ENCODE results near the gene ZNF639.

ZNF639 gene

DNA sequence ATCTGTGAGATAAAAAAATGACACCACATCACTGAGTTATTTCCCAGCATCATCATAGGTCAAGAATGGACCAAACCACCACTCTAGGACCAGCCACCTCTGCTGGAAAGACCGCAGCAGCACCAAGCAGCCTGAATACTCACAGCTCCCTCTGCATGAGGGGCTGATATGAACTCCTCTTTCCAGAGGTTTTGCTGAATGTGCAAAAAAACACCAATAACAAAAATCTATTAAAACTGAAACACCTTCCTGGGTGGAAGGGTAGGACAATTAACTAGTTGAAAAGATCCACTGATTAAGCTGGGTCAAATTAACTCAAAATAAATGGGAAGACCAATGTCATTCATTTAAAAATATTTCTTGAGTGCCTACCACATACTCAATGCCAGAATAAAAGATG is 43.0 kb upstream of the ZNF639 start:
- POLR2A ChIA-PET, result no interaction called here
- TF ChIP-seq, protein P1, sequence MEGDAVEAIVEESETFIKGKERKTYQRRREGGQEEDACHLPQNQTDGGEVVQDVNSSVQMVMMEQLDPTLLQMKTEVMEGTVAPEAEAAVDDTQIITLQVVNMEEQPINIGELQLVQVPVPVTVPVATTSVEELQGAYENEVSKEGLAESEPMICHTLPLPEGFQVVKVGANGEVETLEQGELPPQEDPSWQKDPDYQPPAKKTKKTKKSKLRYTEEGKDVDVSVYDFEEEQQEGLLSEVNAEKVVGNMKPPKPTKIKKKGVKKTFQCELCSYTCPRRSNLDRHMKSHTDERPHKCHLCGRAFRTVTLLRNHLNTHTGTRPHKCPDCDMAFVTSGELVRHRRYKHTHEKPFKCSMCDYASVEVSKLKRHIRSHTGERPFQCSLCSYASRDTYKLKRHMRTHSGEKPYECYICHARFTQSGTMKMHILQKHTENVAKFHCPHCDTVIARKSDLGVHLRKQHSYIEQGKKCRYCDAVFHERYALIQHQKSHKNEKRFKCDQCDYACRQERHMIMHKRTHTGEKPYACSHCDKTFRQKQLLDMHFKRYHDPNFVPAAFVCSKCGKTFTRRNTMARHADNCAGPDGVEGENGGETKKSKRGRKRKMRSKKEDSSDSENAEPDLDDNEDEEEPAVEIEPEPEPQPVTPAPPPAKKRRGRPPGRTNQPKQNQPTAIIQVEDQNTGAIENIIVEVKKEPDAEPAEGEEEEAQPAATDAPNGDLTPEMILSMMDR (IDR thresholded peaks at IDR 0.05; ENCODE audit: control extremely low read depth, extremely low read depth, low read depth, missing control alignments), result no peak
- CTCF ChIA-PET, result interaction anchor here (0.6 to 1.4 kb wide), 2 partner anchors 18 to 19 kb away, joined by 3 to 5 read pairs; no protein-coding TSS in a partner anchor
- DNase-seq (ENCODE audit: extremely low spot score), result no peak

GRCh38 chr3:179281825-179282224 is 41.0 kb upstream of the ZNF639 start:
- TF ChIP-seq, protein P1 (IDR thresholded peaks at IDR 0.05; ENCODE audit: control extremely low read depth, extremely low read depth, low read depth, missing control alignments), result no peak

DNA sequence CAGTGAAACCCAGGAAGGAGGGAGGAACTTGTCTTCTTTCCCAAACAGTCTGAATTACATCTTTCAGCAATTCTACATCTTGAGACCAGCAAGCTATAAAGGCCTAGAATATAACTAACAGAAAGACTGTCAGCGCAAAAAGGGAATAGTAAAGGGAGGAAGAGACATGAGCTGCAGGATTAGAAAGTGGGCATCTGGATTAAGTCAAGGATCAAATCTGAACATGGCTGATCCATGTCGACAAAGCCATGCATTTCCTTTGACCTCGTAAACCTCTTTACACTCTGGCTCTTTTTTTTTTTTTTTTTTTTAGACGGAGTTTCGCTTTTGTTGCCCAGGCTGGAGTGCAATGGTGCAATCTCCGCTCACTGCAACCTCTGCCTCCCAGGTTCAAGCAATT is 36.5 kb upstream of the ZNF639 start:
- no peak for DNase-seq (ENCODE audit: extremely low spot score)
- CTCF ChIA-PET, result interaction anchor here (1.1 to 1.7 kb wide), 3 partner anchors 10 to 30 kb away, joined by 3 to 5 read pairs (median 4); no protein-coding TSS in a partner anchor
- POLR2A ChIA-PET, result no interaction called here
- TF ChIP-seq, protein P1 (IDR thresholded peaks at IDR 0.05; ENCODE audit: control extremely low read depth, extremely low read depth, low read depth, missing control alignments), result no peak

More at GRCh38 chr3:179281825-179282224, 41.0 kb upstream of the ZNF639 start:
- CTCF ChIA-PET, result no interaction called here
- DNase-seq (ENCODE audit: extremely low spot score), result no peak
- POLR2A ChIA-PET, result no interaction called here

- DNase-seq (ENCODE audit: extremely low spot score), result no peak
- POLR2A ChIA-PET, result no interaction called here
- CTCF ChIA-PET, result interaction anchor here (1.3 kb wide), 1 partner anchor 17 kb away, joined by 5 read pairs; no protein-coding TSS in a partner anchor
- TF ChIP-seq, protein P1 (IDR thresholded peaks at IDR 0.05; ENCODE audit: control extremely low read depth, extremely low read depth, low read depth, missing control alignments), result no peak
These were observed 34.0 kb upstream of the ZNF639 start for GRCh38 chr3:179288845-179289244.

- ChIA-PET CTCF (interaction anchor here (1.3 kb wide), 1 partner anchor 17 kb away, joined by 5 read pairs; no protein-coding TSS in a partner anchor), POLR2A (no interaction called here)
- no peak for DNase-seq (ENCODE audit: extremely low spot score)
- TF ChIP-seq, protein P1 (IDR thresholded peaks at IDR 0.05; ENCODE audit: control extremely low read depth, extremely low read depth, low read depth, missing control alignments), result no peak
These were observed 33.5 kb upstream of the ZNF639 start for GRCh38 chr3:179289295-179289694.

GRCh38 chr3:179292450-179292849 is 30.4 kb upstream of the ZNF639 start:
- no peak for DNase-seq (ENCODE audit: extremely low spot score)
- TF ChIP-seq, protein P1 (IDR thresholded peaks at IDR 0.05; ENCODE audit: control extremely low read depth, extremely low read depth, low read depth, missing control alignments), result no peak
- ChIA-PET CTCF (interaction anchor here (1.0 to 1.1 kb wide), 2 partner anchors 13 to 16 kb away, joined by 3 to 4 read pairs; no protein-coding TSS in a partner anchor), POLR2A (no interaction called here)
